CD14-positive monocyte (primary cell): ENCODE results near the gene CD96. TPM values are rescaled to one million over a fixed set of nuclear protein-coding genes. Genes with fewer than 3 reads are reported as not detected.

Source experiments
- DNase-seq, 3 donors: peaks; one replicate each; pipeline ENCODE4 v3.0.0-alpha.2; 2011 to 2022
- H2AFZ ChIP-seq: 2 replicates; pipeline ENCODE4 v1.6.0; 2012; ENCODE audit warnings: mild to moderate bottlenecking, low read depth, low read length, inconsistent platforms; ENCODE audit not compliant: insufficient read depth, poor library complexity, severe bottlenecking
- H3K27ac ChIP-seq, 2 donors: 1 replicate in 1 of 2; 2 replicates in 1 of 2; pipeline ENCODE4 v1.5.1; 2012 to 2013; ENCODE audit warnings: low read length in 2 of 2, control low read depth in 1 of 2, inconsistent platforms in 1 of 2, low read depth in 1 of 2, mild to moderate bottlenecking in 1 of 2
- H3K27me3 ChIP-seq, 2 donors: one replicate each; pipeline versions ENCODE4 v1.6.0 to v1.6.1; 2011 to 2013; ENCODE audit warnings: low read length in 2 of 2; ENCODE audit not compliant: control insufficient read depth in 2 of 2, insufficient read depth in 2 of 2
- H3K36me3 ChIP-seq, 2 donors: replicated peaks in 1 of 2; 1 replicate in 1 of 2; 2 replicates in 1 of 2; pipeline versions ENCODE4 v1.5.1 to v1.6.1; 2012 to 2013; ENCODE audit warnings: low read length in 2 of 2, control low read depth in 1 of 2, inconsistent platforms in 1 of 2, mild to moderate bottlenecking in 1 of 2; ENCODE audit not compliant: insufficient read depth in 2 of 2, control insufficient read depth in 1 of 2
- H3K4me1 ChIP-seq, 2 donors: 1 replicate in 1 of 2; 2 replicates in 1 of 2; pipeline versions ENCODE4 v1.5.1 to v1.6.1; 2012 to 2013; ENCODE audit warnings: low read length in 2 of 2, control low read depth in 1 of 2, inconsistent platforms in 1 of 2, mild to moderate bottlenecking in 1 of 2, moderate library complexity in 1 of 2; ENCODE audit not compliant: insufficient read depth in 2 of 2, control insufficient read depth in 1 of 2
- H3K4me2 ChIP-seq: replicated peaks from 2 replicates; pipeline ENCODE3; 2012; ENCODE audit warnings: low read length, moderate library complexity, mild to moderate bottlenecking; ENCODE audit not compliant: poor library complexity, severe bottlenecking; ENCODE audit errors: extremely low read depth
- H3K4me3 ChIP-seq, 3 experiments: fragments of 200-600 bp in 1 of 3; sonication (generic) in 1 of 3; replicated peaks in 1 of 3; 1 replicate in 2 of 3; 2 replicates in 1 of 3; pipeline ENCODE4 v1.5.1; 2011 to 2013; ENCODE audit warnings: low read length in 3 of 3, mild to moderate bottlenecking in 3 of 3, control low read depth in 2 of 3, low read depth in 2 of 3, inconsistent platforms in 1 of 3, moderate library complexity in 1 of 3
- H3K79me2 ChIP-seq: 2 replicates; pipeline ENCODE4 v1.6.0; 2012; ENCODE audit warnings: mild to moderate bottlenecking, control low read depth, inconsistent platforms, low read length, moderate library complexity; ENCODE audit not compliant: insufficient read depth
- H3K9ac ChIP-seq: 2 replicates; pipeline ENCODE4 v1.6.0; 2017; ENCODE audit warnings: low read length, mild to moderate bottlenecking; ENCODE audit not compliant: insufficient read depth, poor library complexity, severe bottlenecking
- H3K9me3 ChIP-seq, 2 donors: replicated peaks in 1 of 2; 1 replicate in 1 of 2; 2 replicates in 1 of 2; pipeline versions ENCODE4 v1.5.1 to v1.6.1; 2012 to 2013; ENCODE audit warnings: low read length in 2 of 2, control low read depth in 1 of 2; ENCODE audit not compliant: control insufficient read depth in 1 of 2, insufficient read depth in 1 of 2
- H4K20me1 ChIP-seq: 2 replicates; pipeline ENCODE4 v1.6.0; 2012; ENCODE audit warnings: mild to moderate bottlenecking, low read length, control low read depth, moderate library complexity; ENCODE audit not compliant: insufficient read depth
- H3K27ac Mint-ChIP-seq, 7 donors: one replicate each; pipeline ENCODE4 v1.8.0; 2020; ENCODE audit warnings: mild to moderate bottlenecking in 7 of 7, mixed read lengths in 7 of 7, moderate library complexity in 6 of 7, inconsistent platforms in 2 of 7
- H3K27me3 Mint-ChIP-seq, 3 donors: one replicate each; pipeline ENCODE4 v1.8.0; 2021 to 2022; ENCODE audit warnings: low read depth in 3 of 3, mild to moderate bottlenecking in 3 of 3, mixed read lengths in 3 of 3, moderate library complexity in 3 of 3, inconsistent platforms in 1 of 3
- H3K36me3 Mint-ChIP-seq, 2 donors: one replicate each; pipeline ENCODE4 v1.8.0; 2020; ENCODE audit warnings: mixed read lengths in 2 of 2, inconsistent platforms in 1 of 2, mild to moderate bottlenecking in 1 of 2
- H3K4me1 Mint-ChIP-seq: one replicate; pipeline ENCODE4 v1.8.0; 2020; ENCODE audit warnings: mild to moderate bottlenecking, mixed read lengths
- H3K4me3 Mint-ChIP-seq, 2 donors: one replicate each; pipeline ENCODE4 v1.8.0; 2020; ENCODE audit warnings: mild to moderate bottlenecking in 2 of 2, mixed read lengths in 2 of 2, moderate library complexity in 1 of 2
- H3K9me3 Mint-ChIP-seq, 7 donors: one replicate each; pipeline ENCODE4 v1.8.0; 2020 to 2022; ENCODE audit warnings: mixed read lengths in 7 of 7, mild to moderate bottlenecking in 6 of 7, moderate library complexity in 6 of 7, inconsistent platforms in 2 of 7
- CTCF ChIP-seq: fragments of 200-600 bp; IDR thresholded peaks from one replicate; pipeline ENCODE4 v1.8.0; 2022; ENCODE audit warnings: antibody characterized with exemption, mild to moderate bottlenecking
- WGBS: methylation state at CpG from one replicate; pipeline ENCODE4 v1.1.5; 2013; ENCODE audit warnings: missing lambda C conversion rate; ENCODE audit not compliant: insufficient coverage; 5-methylcytosine and 5-hydroxymethylcytosine counted together
- intact Hi-C, 2 donors: fragments of 100-400 bp; cut with micrococcal nuclease; formaldehyde crosslinking; loops; one replicate each; pipeline versions ENCODE4 v1.15.0 to v1.15.1; 2023
- polyA plus RNA-seq, 3 donors: library from polyadenylated mRNA; depleted of rRNA in 1 of 3; unstranded in 2 of 3; stranded (reverse) in 1 of 3; fragments of 300-500 nt in 2 of 3; fragments of >200 nt in 1 of 3; fragmentation: Illumina TruSeq in 2 of 3; gene quantifications; 1 replicate in 2 of 3; 2 replicates in 1 of 3; pipeline ENCODE4 v1.2.3, GENCODE V29; 2012 to 2021

Gene CD96
- polyA plus RNA-seq, 3 donors, result 0.05 to 0.97 (median 0.33) TPM

GRCh38 chr3:111690242-111690641 is 148.2 kb downstream of the CD96 start:
- WGBS, result 100% methylated on average over 1 of the region's 3 CpGs
- Histone ChIP-seq H3K27me3 (no peaks in the 10 kb centered on the region), H3K4me2 (no peak overlapping the region), H3K4me3 (no peak overlapping the region), H2AFZ (no peak overlapping the region), H3K4me1 (no peaks in the 10 kb centered on the region), H4K20me1 (no peaks in the 10 kb centered on the region), H3K9me3 (no peaks in the 10 kb centered on the region), H3K79me2 (no peaks in the 10 kb centered on the region), H3K9ac (no peak overlapping the region), H3K27ac (no peak overlapping the region), H3K36me3 (no peaks in the 10 kb centered on the region)
- H3K9me3 Mint-ChIP-seq, result no peaks in the 10 kb centered on the region
- no peaks in the 10 kb centered on the region for H3K36me3 Mint-ChIP-seq
- no peak for DNase-seq
- no peak for TF ChIP-seq CTCF
- no peak overlapping the region for H3K4me3 Mint-ChIP-seq
- intact Hi-C loops, result no loop called here
- H3K27ac Mint-ChIP-seq, result no peak overlapping the region
- peaks cover 0 to 4% (median 3%) of the 10 kb centered on the region in 3 donors for H3K27me3 Mint-ChIP-seq
- no peaks in the 10 kb centered on the region for H3K4me1 Mint-ChIP-seq

GRCh38 chr3:111691293-111691909 is 149.4 kb downstream of the CD96 start:
- no peak overlapping the region for H3K4me3 ChIP-seq
- intact Hi-C loops, result no loop called here
- H3K79me2 ChIP-seq, result no peaks in the 10 kb centered on the region
- no peak overlapping the region for H3K9ac ChIP-seq
- H3K4me2 ChIP-seq, result no peak overlapping the region
- no peaks in the 10 kb centered on the region for H3K9me3 ChIP-seq
- H4K20me1 ChIP-seq, result no peaks in the 10 kb centered on the region
- Mint-ChIP-seq H3K27me3 (peaks cover 1 to 4% (median 3%) of the 10 kb centered on the region in 3 donors), H3K4me3 (no peak overlapping the region), H3K9me3 (no peaks in the 10 kb centered on the region), H3K27ac (no peak overlapping the region), H3K36me3 (no peaks in the 10 kb centered on the region), H3K4me1 (no peaks in the 10 kb centered on the region)
- H3K36me3 ChIP-seq, result no peaks in the 10 kb centered on the region
- no peaks in the 10 kb centered on the region for H3K4me1 ChIP-seq
- DNase-seq, result no peak
- WGBS, result 88% methylated on average over 1 of the region's 2 CpGs
- no peak overlapping the region for H3K27ac ChIP-seq
- peak; percentile 42 for TF ChIP-seq CTCF
- H2AFZ ChIP-seq, result no peak overlapping the region
- no peaks in the 10 kb centered on the region for H3K27me3 ChIP-seq
